ENCODE data around the gene LRFN4. TPM values are rescaled to one million over a fixed set of nuclear protein-coding genes. Genes with fewer than 3 reads are reported as not detected.

The LRFN4 gene
- total RNA-seq, 2 experiments from 2014 or later: 33.9 to 38.6 TPM

DNA sequence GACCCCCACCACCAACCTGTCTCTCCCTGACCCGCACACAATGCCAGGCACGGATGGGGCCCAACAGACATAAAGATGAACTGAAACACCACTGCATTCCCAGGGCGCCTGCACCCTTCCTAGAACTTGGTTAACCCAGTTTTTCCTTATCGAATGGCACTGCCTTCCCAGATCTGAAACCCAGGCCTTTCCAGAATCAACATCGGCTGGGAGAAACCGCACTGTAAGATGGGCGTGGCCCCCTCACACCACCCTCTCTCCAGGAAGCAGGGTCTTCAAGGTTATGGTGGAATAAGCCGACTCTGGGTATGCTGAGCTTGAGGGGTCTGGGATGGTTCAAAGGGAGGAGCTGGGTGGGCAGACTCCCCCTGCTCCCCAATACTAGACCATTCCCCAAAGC is 23.1 kb downstream of the LRFN4 start:
- Histone ChIP-seq H3K4me3 (ENCODE audit: low read depth, low read length, poor library complexity, severe bottlenecking) (no peak overlapping the region), H4K20me1 (ENCODE audit: insufficient read depth, low read length) (no peaks in the 10 kb centered on the region), H3K79me2 (ENCODE audit: insufficient read depth, low read depth, low read length) (no peaks in the 10 kb centered on the region), H3K36me3 (ENCODE audit: insufficient read depth, low read length) (no peaks in the 10 kb centered on the region), H2AFZ (ENCODE audit: low read length) (no peak overlapping the region), H3K9me2 (ENCODE audit: insufficient read depth, low read length) (no peaks in the 10 kb centered on the region), H3K4me2 (ENCODE audit: low read length) (no peak overlapping the region), H3K4me1 (ENCODE audit: insufficient read depth, low read length, poor library complexity, severe bottlenecking) (peaks cover 6% of the 10 kb centered on the region), H3K27ac (ENCODE audit: low read depth, low read length, poor library complexity, severe bottlenecking) (no peak overlapping the region), H3K9me3 (ENCODE audit: low read length) (no peaks in the 10 kb centered on the region)
- intact Hi-C loops (cut with micrococcal nuclease; ENCODE audit: unreplicated experiment): loop anchor here (5.0 kb wide), 1 partner anchor 97 kb away; the partner anchor contains the start of gene C11orf86
- TF ChIP-seq EZH2phosphoT487 (IDR thresholded peaks at IDR 0.05; ENCODE audit: borderline replicate concordance, low read depth, low read length): no peak
- TF ChIP-seq, protein P1, sequence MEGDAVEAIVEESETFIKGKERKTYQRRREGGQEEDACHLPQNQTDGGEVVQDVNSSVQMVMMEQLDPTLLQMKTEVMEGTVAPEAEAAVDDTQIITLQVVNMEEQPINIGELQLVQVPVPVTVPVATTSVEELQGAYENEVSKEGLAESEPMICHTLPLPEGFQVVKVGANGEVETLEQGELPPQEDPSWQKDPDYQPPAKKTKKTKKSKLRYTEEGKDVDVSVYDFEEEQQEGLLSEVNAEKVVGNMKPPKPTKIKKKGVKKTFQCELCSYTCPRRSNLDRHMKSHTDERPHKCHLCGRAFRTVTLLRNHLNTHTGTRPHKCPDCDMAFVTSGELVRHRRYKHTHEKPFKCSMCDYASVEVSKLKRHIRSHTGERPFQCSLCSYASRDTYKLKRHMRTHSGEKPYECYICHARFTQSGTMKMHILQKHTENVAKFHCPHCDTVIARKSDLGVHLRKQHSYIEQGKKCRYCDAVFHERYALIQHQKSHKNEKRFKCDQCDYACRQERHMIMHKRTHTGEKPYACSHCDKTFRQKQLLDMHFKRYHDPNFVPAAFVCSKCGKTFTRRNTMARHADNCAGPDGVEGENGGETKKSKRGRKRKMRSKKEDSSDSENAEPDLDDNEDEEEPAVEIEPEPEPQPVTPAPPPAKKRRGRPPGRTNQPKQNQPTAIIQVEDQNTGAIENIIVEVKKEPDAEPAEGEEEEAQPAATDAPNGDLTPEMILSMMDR (conservative IDR thresholded peaks at IDR 0.05; ENCODE audit: low read length): no peak
- ChIA-PET CTCF (ENCODE audit: unreplicated experiment) (interaction anchor here (0.7 kb wide), 1 partner anchor 460 kb away, joined by 3 read pairs; no protein-coding TSS in a partner anchor), POLR2A (no interaction called here)
- no peak for DNase-seq (ENCODE audit: low spot score)
- no TSS peak for BruUV-seq (replicated peaks)

DNA sequence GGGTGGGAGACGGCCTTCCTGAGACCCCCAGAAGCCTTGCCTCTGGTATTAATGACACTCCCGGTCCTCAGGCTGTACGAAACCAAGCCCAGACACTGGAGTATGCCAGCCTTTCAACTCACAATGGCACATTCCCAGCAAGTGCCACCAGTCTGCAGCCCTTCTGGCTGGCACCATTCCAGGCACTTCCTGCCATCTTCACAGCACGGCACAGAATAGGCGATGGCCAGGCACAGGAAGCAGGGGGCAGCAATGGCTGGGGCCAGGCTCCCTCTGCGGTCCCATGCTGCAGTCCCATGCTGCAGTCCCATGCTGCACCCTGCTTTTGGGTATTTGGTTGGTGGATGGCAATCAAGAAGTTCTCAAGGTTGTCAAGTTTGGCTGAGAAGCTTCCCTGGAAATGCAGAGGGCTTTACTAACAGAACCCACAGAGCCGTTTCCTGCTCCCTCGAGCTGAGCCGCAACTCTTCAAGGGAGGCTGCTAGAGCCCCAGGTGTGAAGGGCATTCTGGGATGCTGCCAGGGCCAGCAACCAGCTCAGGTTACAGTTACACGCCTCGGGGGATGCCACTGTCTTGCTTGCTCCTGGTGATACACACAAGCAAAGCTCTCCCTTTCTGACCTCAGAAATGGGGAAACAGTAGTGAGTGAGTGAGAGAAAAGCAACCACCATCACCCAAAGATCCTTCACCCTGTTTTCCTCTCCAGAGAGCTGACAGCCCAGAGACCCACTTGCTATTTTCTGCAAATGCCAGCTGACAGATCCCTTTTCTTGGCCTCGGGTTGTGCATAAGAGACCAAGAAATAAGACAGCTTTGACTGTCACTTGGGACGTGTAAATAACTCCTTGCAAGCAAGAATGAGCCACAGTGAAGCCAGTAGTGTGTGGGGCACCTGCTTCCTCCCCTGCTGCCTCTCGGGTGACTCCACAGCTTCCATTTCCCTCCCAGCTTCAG is 23.9 kb downstream of the LRFN4 start:
- intact Hi-C loops (cut with micrococcal nuclease; ENCODE audit: unreplicated experiment): loop anchor here (5.0 kb wide), 1 partner anchor 97 kb away; the partner anchor contains the start of gene C11orf86
- Histone ChIP-seq H2AFZ (ENCODE audit: low read length) (no peak overlapping the region), H3K36me3 (ENCODE audit: insufficient read depth, low read length) (no peaks in the 10 kb centered on the region), H4K20me1 (ENCODE audit: insufficient read depth, low read length) (no peaks in the 10 kb centered on the region), H3K9me3 (ENCODE audit: low read length) (no peaks in the 10 kb centered on the region), H3K4me3 (ENCODE audit: low read depth, low read length, poor library complexity, severe bottlenecking) (no peak overlapping the region), H3K4me2 (ENCODE audit: low read length) (no peak overlapping the region), H3K4me1 (ENCODE audit: insufficient read depth, low read length, poor library complexity, severe bottlenecking) (peaks cover 6% of the 10 kb centered on the region), H3K27ac (ENCODE audit: low read depth, low read length, poor library complexity, severe bottlenecking) (no peak overlapping the region), H3K9me2 (ENCODE audit: insufficient read depth, low read length) (no peaks in the 10 kb centered on the region), H3K79me2 (ENCODE audit: insufficient read depth, low read depth, low read length) (no peaks in the 10 kb centered on the region)
- DNase-seq (ENCODE audit: low spot score): peak; percentile 25
- BruUV-seq (replicated peaks): no TSS peak
- no peak for TF ChIP-seq EZH2phosphoT487 (IDR thresholded peaks at IDR 0.05; ENCODE audit: borderline replicate concordance, low read depth, low read length)
- TF ChIP-seq, protein P1 (conservative IDR thresholded peaks at IDR 0.05; ENCODE audit: low read length): no peak
- ChIA-PET POLR2A (interaction anchor here (1.1 to 1.5 kb wide), 2 partner anchors 13 to 188 kb away, joined by 3 read pairs; no protein-coding TSS in a partner anchor), CTCF (ENCODE audit: unreplicated experiment) (interaction anchor here (0.7 kb wide), 1 partner anchor 460 kb away, joined by 3 read pairs; no protein-coding TSS in a partner anchor)

Measured in OCI-LY7 (cell line).